ENCODE results near the gene ADCK2. TPM values are rescaled to one million over a fixed set of nuclear protein-coding genes. Genes with fewer than 3 reads are reported as not detected.
"Not testable (repeated sequence)": the region's sequence is repeated elsewhere in the genome, so short reads cannot be mapped to it uniquely, and the experiment has no call there.

Gene ADCK2
- polyA plus RNA-seq, 1 of the 3 experiments (the other 2 are of a cell fraction) = 19.0 TPM

DNA sequence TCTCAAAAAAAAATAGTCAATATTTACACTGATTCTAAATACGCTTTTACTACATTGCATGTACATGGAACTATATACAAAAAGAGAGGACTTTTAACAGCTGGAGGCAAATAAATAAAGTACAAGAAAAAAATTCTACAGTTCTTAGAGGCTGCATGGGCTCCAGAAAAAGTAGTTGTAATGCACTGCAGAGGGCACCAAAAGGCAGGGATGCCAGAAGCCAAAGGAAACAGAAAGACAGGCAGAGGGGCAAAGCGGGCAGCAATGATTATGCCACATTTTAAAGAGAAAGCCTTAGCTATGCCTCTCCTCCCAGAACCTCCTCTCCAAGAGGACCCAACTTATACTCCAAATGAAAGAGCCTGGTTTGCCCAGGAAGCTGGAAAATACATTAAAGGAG lies 11.6 kb upstream of the ADCK2 start:
- ChIA-PET POLR2A (interaction anchor here (0.6 kb wide), 1 partner anchor 166 kb away, joined by 3 read pairs; no protein-coding TSS in a partner anchor), CTCF (interaction anchor here (0.6 to 5.3 kb wide), 16 partner anchors 7 to 872 kb away, joined by 3 to 34 read pairs (median 4); partner anchors contain the start of genes ADCK2 and MRPS33)
- Histone ChIP-seq H3K27me3 (ENCODE audit: insufficient read depth) (peaks cover 9% of the 10 kb centered on the region; the same call in 1 of the 2 replicates), H3F3A (replicated peaks; ENCODE audit: insufficient read depth) (no peaks in the 10 kb centered on the region), H3K36me3 (replicated peaks in 1 of 2; ENCODE audit: control insufficient read depth in 1 of 2, insufficient read depth in 2 of 2, low read length in 1 of 2) (no peaks in the 10 kb centered on the region), H3K9ac (no peak overlapping the region), H3K9me3 (no peaks in the 10 kb centered on the region), H3K4me1 (ENCODE audit: control insufficient read depth in 1 of 2, insufficient read depth in 2 of 2, low read depth in 1 of 2, low read length in 1 of 2) (no peaks in the 10 kb centered on the region), H3K4me2 (no peak overlapping the region), H2AFZ (ENCODE audit: low read depth) (no peak overlapping the region), H4K20me1 (ENCODE audit: insufficient read depth) (no peaks in the 10 kb centered on the region), H3K79me2 (ENCODE audit: insufficient read depth) (no peaks in the 10 kb centered on the region), H3K27ac (ENCODE audit: low read depth in 2 of 2, low read length in 1 of 2) (no peak overlapping the region), H3K4me3 (ENCODE audit: low read depth in 2 of 2, low read length in 1 of 2) (no peak overlapping the region), H3K9me2 (no peaks in the 10 kb centered on the region)
- 64% methylated on average over 2 of the region's 2 CpGs for WGBS (ENCODE audit: low lambda C conversion rate)
- DNase-seq = no peak
- peak; percentile 45 for TF ChIP-seq SMC3 (IDR thresholded peaks at IDR 0.05; ENCODE audit: low read depth, low read length)
- peak; percentile 68 for TF ChIP-seq RAD21 (IDR thresholded peaks at IDR 0.05; ENCODE audit: low read length)
- no peak for TF ChIP-seq TCF12 (IDR thresholded peaks at IDR 0.05)
- TF ChIP-seq, protein P1, sequence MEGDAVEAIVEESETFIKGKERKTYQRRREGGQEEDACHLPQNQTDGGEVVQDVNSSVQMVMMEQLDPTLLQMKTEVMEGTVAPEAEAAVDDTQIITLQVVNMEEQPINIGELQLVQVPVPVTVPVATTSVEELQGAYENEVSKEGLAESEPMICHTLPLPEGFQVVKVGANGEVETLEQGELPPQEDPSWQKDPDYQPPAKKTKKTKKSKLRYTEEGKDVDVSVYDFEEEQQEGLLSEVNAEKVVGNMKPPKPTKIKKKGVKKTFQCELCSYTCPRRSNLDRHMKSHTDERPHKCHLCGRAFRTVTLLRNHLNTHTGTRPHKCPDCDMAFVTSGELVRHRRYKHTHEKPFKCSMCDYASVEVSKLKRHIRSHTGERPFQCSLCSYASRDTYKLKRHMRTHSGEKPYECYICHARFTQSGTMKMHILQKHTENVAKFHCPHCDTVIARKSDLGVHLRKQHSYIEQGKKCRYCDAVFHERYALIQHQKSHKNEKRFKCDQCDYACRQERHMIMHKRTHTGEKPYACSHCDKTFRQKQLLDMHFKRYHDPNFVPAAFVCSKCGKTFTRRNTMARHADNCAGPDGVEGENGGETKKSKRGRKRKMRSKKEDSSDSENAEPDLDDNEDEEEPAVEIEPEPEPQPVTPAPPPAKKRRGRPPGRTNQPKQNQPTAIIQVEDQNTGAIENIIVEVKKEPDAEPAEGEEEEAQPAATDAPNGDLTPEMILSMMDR (IDR thresholded peaks at IDR 0.05) = peak; percentile 47

DNA sequence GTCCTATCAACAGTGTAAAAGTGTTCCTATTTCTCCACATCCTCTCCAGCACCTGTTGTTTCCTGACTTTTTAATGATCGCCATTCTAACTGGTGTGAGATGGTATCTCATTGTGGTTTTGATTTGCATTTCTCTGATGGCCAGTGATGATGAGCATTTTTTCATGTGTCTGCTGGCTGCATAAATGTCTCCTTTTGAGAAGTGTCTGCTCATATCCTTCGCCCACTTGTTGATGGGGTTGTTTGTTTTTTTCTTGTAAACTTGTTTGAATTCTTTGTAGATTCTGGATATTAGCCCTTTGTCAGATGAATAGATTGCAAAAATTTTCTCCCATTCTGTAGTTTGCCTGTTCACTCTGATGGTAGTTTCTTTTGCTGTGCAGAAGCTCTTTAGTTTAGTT lies 9.8 kb upstream of the ADCK2 start:
- H3K4me3 ChIP-seq (ENCODE audit: low read depth in 2 of 2, low read length in 1 of 2); H3K4me2 ChIP-seq; H3K4me1 ChIP-seq (ENCODE audit: control insufficient read depth in 1 of 2, insufficient read depth in 2 of 2, low read depth in 1 of 2, low read length in 1 of 2); DNase-seq; H3F3A ChIP-seq (replicated peaks; ENCODE audit: insufficient read depth); H3K9me2 ChIP-seq; H3K9me3 ChIP-seq; H3K27ac ChIP-seq (ENCODE audit: low read depth in 2 of 2, low read length in 1 of 2); H3K27me3 ChIP-seq (ENCODE audit: insufficient read depth); H3K9ac ChIP-seq; H3K36me3 ChIP-seq (replicated peaks in 1 of 2; ENCODE audit: control insufficient read depth in 1 of 2, insufficient read depth in 2 of 2, low read length in 1 of 2); H2AFZ ChIP-seq (ENCODE audit: low read depth); H3K79me2 ChIP-seq (ENCODE audit: insufficient read depth); H4K20me1 ChIP-seq (ENCODE audit: insufficient read depth); POLR2A ChIA-PET: not testable (repeated sequence)
- WGBS (ENCODE audit: low lambda C conversion rate) = 81% methylated on average over 2 of the region's 2 CpGs
- CTCF ChIA-PET = interaction anchor here (0.9 kb wide), 1 partner anchor 9 kb away, joined by 3 read pairs; no protein-coding TSS in a partner anchor

DNA sequence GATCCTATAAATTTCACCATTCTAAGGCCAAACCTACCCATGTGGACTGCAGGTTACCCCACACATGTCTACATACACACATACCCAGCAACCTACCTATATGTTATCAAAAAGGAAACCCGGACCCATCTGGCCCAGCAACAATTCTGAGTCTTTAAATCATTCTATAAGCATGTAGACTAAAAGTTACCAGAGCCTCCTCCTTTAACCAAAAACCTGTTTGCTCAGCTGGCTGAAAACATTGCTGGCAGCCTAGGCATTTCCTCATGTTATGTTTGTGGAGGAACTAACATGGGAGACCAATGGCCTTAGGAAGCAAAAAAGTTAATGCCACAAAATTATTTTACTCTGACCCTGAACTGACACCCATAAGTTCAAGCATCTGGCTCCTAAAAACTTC lies 5.3 kb upstream of the ADCK2 start:
- no peak for DNase-seq
- H3K9ac ChIP-seq = no peak overlapping the region
- ChIA-PET POLR2A (no interaction called here), CTCF (interaction anchor here (3.8 kb wide), 1 partner anchor 14 kb away, joined by 28 read pairs; no protein-coding TSS in a partner anchor)
- no peaks in the 10 kb centered on the region for H3K9me3 ChIP-seq
- no peak overlapping the region for H3K27ac ChIP-seq (ENCODE audit: low read depth in 2 of 2, low read length in 1 of 2)
- H3K4me2 ChIP-seq = no peak overlapping the region
- WGBS (ENCODE audit: low lambda C conversion rate) = 71% methylated on average over 1 of the region's 1 CpG
- no peaks in the 10 kb centered on the region for H4K20me1 ChIP-seq (ENCODE audit: insufficient read depth)
- no peaks in the 10 kb centered on the region for H3K36me3 ChIP-seq (replicated peaks in 1 of 2; ENCODE audit: control insufficient read depth in 1 of 2, insufficient read depth in 2 of 2, low read length in 1 of 2)
- H2AFZ ChIP-seq (ENCODE audit: low read depth) = no peak overlapping the region
- no peak for TF ChIP-seq RCOR1 (IDR thresholded peaks at IDR 0.05; ENCODE audit: low read length)
- TF ChIP-seq TEAD4 (IDR thresholded peaks at IDR 0.05; ENCODE audit: borderline replicate concordance, insufficient read depth) = no peak
- H3K79me2 ChIP-seq (ENCODE audit: insufficient read depth) = no peaks in the 10 kb centered on the region
- peaks cover 8% of the 10 kb centered on the region; the same call in 1 of the 2 replicates for H3K27me3 ChIP-seq (ENCODE audit: insufficient read depth)
- H3K4me1 ChIP-seq (ENCODE audit: control insufficient read depth in 1 of 2, insufficient read depth in 2 of 2, low read depth in 1 of 2, low read length in 1 of 2) = peaks cover 0 to 4% of the 10 kb centered on the region in 2 experiments; a peak in 1 of 4 replicates
- H3F3A ChIP-seq (replicated peaks; ENCODE audit: insufficient read depth) = no peaks in the 10 kb centered on the region
- H3K4me3 ChIP-seq (ENCODE audit: low read depth in 2 of 2, low read length in 1 of 2) = no peak overlapping the region
- no peaks in the 10 kb centered on the region for H3K9me2 ChIP-seq

All from SK-N-SH (cell line).